GM21737 (cell line): Measurements from ENCODE around the gene NFIB.

Experiments used
- ATAC-seq: cut with Tn5 transposase; IDR thresholded peaks from one replicate; pipeline ENCODE4 v1.9.1; 2021; ENCODE audit warnings: mild to moderate bottlenecking, moderate library complexity; ENCODE audit not compliant: unreplicated experiment

Gene NFIB

GRCh38 chr9:14307989-14308852, 5.7 kb downstream of the NFIB start:
- no peak for ATAC-seq

- ATAC-seq: no peak
Measured at GRCh38 chr9:14306672-14307660, 7.0 kb downstream of the NFIB start.

- ATAC-seq: no peak
Measured at GRCh38 chr9:14306188-14306587, 7.8 kb downstream of the NFIB start.

GRCh38 chr9:14304259-14304658, 9.7 kb downstream of the NFIB start:
- ATAC-seq: no peak

GRCh38 chr9:14303521-14303920, 10.4 kb downstream of the NFIB start:
- ATAC-seq: no peak

GRCh38 chr9:14303100-14303499, 10.8 kb downstream of the NFIB start:
- ATAC-seq: no peak

GRCh38 chr9:14302405-14302804, 11.5 kb downstream of the NFIB start:
- no peak for ATAC-seq

GRCh38 chr9:14301583-14302021, 12.3 kb downstream of the NFIB start:
- ATAC-seq: no peak

- no peak for ATAC-seq
Measured at GRCh38 chr9:14301006-14301405, 12.9 kb downstream of the NFIB start.

GRCh38 chr9:14300588-14300987, 13.4 kb downstream of the NFIB start:
- ATAC-seq: no peak

GRCh38 chr9:14300040-14300439, 13.9 kb downstream of the NFIB start:
- no peak for ATAC-seq

GRCh38 chr9:14298601-14299022, 15.3 kb downstream of the NFIB start:
- no peak for ATAC-seq

GRCh38 chr9:14296495-14297113, 17.3 kb downstream of the NFIB start:
- ATAC-seq: no peak

- ATAC-seq: no peak
Measured at GRCh38 chr9:14294659-14295058, 19.3 kb downstream of the NFIB start.

GRCh38 chr9:14293801-14294200, 20.1 kb downstream of the NFIB start:
- ATAC-seq: no peak

GRCh38 chr9:14292181-14292739, 21.7 kb downstream of the NFIB start:
- ATAC-seq: no peak

GRCh38 chr9:14289916-14290315, 24.0 kb downstream of the NFIB start:
- ATAC-seq: no peak

- ATAC-seq: no peak
Measured at GRCh38 chr9:14288433-14288832, 25.5 kb downstream of the NFIB start.

- ATAC-seq: no peak
Measured at GRCh38 chr9:14286121-14286520, 27.8 kb downstream of the NFIB start.

GRCh38 chr9:14283276-14283675, 30.7 kb downstream of the NFIB start:
- no peak for ATAC-seq

- ATAC-seq: no peak
Measured at GRCh38 chr9:14281876-14282275, 32.1 kb downstream of the NFIB start.
